H1 (cell line): ENCODE measurements around the gene SLAMF1. TPM values are rescaled to one million over a fixed set of nuclear protein-coding genes. Genes with fewer than 3 reads are reported as not detected.

ENCODE experiments used
- CTCF ChIA-PET: fragments of 300-600 bp; sonication (Branson Sonifier 250); formaldehyde crosslinking; loops from one replicate; lab custom pipeline; 2021; ENCODE audit not compliant: partially characterized antibody; lab: Charles Lee
- POLR2A ChIA-PET: fragments of 300-600 bp; sonication (Branson Sonifier 250); formaldehyde crosslinking; loops from one replicate; lab custom pipeline; 2021; ENCODE audit warnings: inconsistent platforms; ENCODE audit not compliant: partially characterized antibody; lab: Charles Lee
- DNase-seq, 2 experiments: peaks; one replicate each; pipeline versions ENCODE4 v3.0.0 to v3.0.0-alpha.2; 2010 to 2022; ENCODE audit warnings: low spot score in 2 of 2, low read depth in 1 of 2, mixed read lengths in 1 of 2
- FAIRE-seq: peaks from 2 replicates; lab custom pipeline; 2011; peaks lifted over from hg19 to GRCh38; lab: Jason Lieb, UNC
- H2AFZ ChIP-seq: 2 replicates; pipeline ENCODE4 v1.8.1; 2012; ENCODE audit warnings: low read length, inconsistent platforms
- H2AK5ac ChIP-seq: 2 replicates; pipeline ENCODE4 v1.6.1; 2013; ENCODE audit warnings: low read depth, low read length
- H2BK120ac ChIP-seq: replicated peaks from 2 replicates; pipeline ENCODE3; 2013; ENCODE audit warnings: low read depth, low read length, inconsistent platforms
- H2BK12ac ChIP-seq: 2 replicates; pipeline ENCODE4 v1.6.1; 2013; ENCODE audit warnings: low read depth, low read length
- H2BK15ac ChIP-seq: 2 replicates; pipeline ENCODE4 v1.6.1; 2013; ENCODE audit warnings: low read length
- H2BK20ac ChIP-seq: 2 replicates; pipeline ENCODE4 v1.6.1; 2013; ENCODE audit warnings: low read length
- H2BK5ac ChIP-seq: 2 replicates; pipeline ENCODE4 v1.6.1; 2013; ENCODE audit warnings: low read depth, low read length
- H3K14ac ChIP-seq: 2 replicates; pipeline ENCODE4 v1.6.1; 2013; ENCODE audit warnings: inconsistent platforms; ENCODE audit not compliant: insufficient read length
- H3K18ac ChIP-seq: 2 replicates; pipeline ENCODE4 v1.6.1; 2013; ENCODE audit warnings: low read length; ENCODE audit errors: extremely low read depth
- H3K23ac ChIP-seq: 2 replicates; pipeline ENCODE4 v1.6.1; 2013; ENCODE audit warnings: inconsistent platforms; ENCODE audit not compliant: insufficient read length
- H3K23me2 ChIP-seq: 2 replicates; pipeline ENCODE4 v1.6.1; 2013; ENCODE audit warnings: low read depth, low read length
- H3K27ac ChIP-seq: 2 replicates; pipeline ENCODE4 v1.6.1; 2011; ENCODE audit warnings: low read depth, low read length, inconsistent platforms
- H3K27me3 ChIP-seq, 4 experiments: replicated peaks in 1 of 4; 1 replicate in 1 of 4; 2 replicates in 3 of 4; pipeline versions ENCODE4 v1.6.1 to v1.8.1; 2011 to 2013; ENCODE audit warnings: low read length in 3 of 4, mild to moderate bottlenecking in 3 of 4, inconsistent platforms in 2 of 4, mixed read lengths in 2 of 4, moderate library complexity in 1 of 4; ENCODE audit not compliant: control insufficient read depth in 3 of 4, insufficient read depth in 3 of 4; ENCODE audit errors: extremely low read depth in 1 of 4
- H3K36me3 ChIP-seq, 4 experiments: 2 replicates each; pipeline versions ENCODE4 v1.6.1 to v1.8.1; 2011 to 2013; ENCODE audit warnings: mild to moderate bottlenecking in 4 of 4, low read length in 3 of 4, moderate library complexity in 2 of 4, control low read depth in 1 of 4, inconsistent platforms in 1 of 4; ENCODE audit not compliant: insufficient read depth in 4 of 4, control insufficient read depth in 2 of 4
- H3K4ac ChIP-seq: replicated peaks from 2 replicates; pipeline ENCODE3; 2013; ENCODE audit warnings: low read length, low read depth, mixed read lengths, inconsistent platforms; ENCODE audit not compliant: insufficient read length
- H3K4me1 ChIP-seq, 4 experiments: replicated peaks in 1 of 4; 1 replicate in 1 of 4; 2 replicates in 3 of 4; pipeline versions ENCODE4 v1.6.1 to v1.8.1; 2011 to 2013; ENCODE audit warnings: low read length in 3 of 4, inconsistent platforms in 2 of 4, mixed read lengths in 1 of 4; ENCODE audit not compliant: insufficient read depth in 4 of 4, control insufficient read depth in 3 of 4
- H3K4me2 ChIP-seq, 2 experiments: 2 replicates each; pipeline versions ENCODE4 v1.6.1 to v1.8.1; 2011 to 2013; ENCODE audit warnings: low read depth in 2 of 2, low read length in 2 of 2, control low read depth in 1 of 2, inconsistent platforms in 1 of 2, mild to moderate bottlenecking in 1 of 2; ENCODE audit not compliant: insufficient read depth in 1 of 2
- H3K4me3 ChIP-seq, 4 experiments: fragments of 200-600, 300-600 bp in 1 of 4; sonication (generic), shearing (Covaris generic), sonication (Bioruptor Twin) in 1 of 4; 2 replicates each; pipeline versions ENCODE4 v1.5.1 to v1.8.1; 2011 to 2016; ENCODE audit warnings: low read length in 4 of 4, low read depth in 3 of 4, control low read depth in 2 of 4, inconsistent platforms in 2 of 4, mild to moderate bottlenecking in 2 of 4, mixed read lengths in 1 of 4, moderate library complexity in 1 of 4; ENCODE audit not compliant: insufficient read depth in 2 of 4; ENCODE audit errors: extremely low read depth in 1 of 4
- H3K56ac ChIP-seq: replicated peaks from 2 replicates; pipeline ENCODE3; 2013; ENCODE audit warnings: low read depth, mild to moderate bottlenecking, mixed read lengths, low read length, inconsistent platforms; ENCODE audit not compliant: insufficient read length
- H3K79me1 ChIP-seq: 2 replicates; pipeline ENCODE4 v1.6.1; 2013; ENCODE audit warnings: low read depth, low read length, control low read depth
- H3K79me2 ChIP-seq, 2 experiments: 2 replicates each; pipeline versions ENCODE4 v1.6.1 to v1.8.1; 2012 to 2013; ENCODE audit warnings: low read length in 2 of 2, mild to moderate bottlenecking in 2 of 2, inconsistent platforms in 1 of 2; ENCODE audit not compliant: insufficient read depth in 2 of 2, control insufficient read depth in 1 of 2
- H3K9ac ChIP-seq, 4 experiments: replicated peaks in 1 of 4; 1 replicate in 1 of 4; 2 replicates in 3 of 4; pipeline versions ENCODE4 v1.6.1 to v1.8.1; 2011 to 2013; ENCODE audit warnings: low read depth in 3 of 4, low read length in 3 of 4, control low read depth in 2 of 4, mild to moderate bottlenecking in 2 of 4, moderate library complexity in 2 of 4, inconsistent platforms in 1 of 4; ENCODE audit errors: extremely low read depth in 1 of 4
- H3K9me3 ChIP-seq, 2 experiments: 2 replicates each; pipeline versions ENCODE4 v1.6.1 to v1.8.1; 2012 to 2013; ENCODE audit warnings: mild to moderate bottlenecking in 2 of 2, moderate library complexity in 2 of 2, control low read depth in 1 of 2, inconsistent platforms in 1 of 2, low read depth in 1 of 2, low read length in 1 of 2, mixed read lengths in 1 of 2; ENCODE audit not compliant: insufficient read depth in 2 of 2
- H4K20me1 ChIP-seq, 2 experiments: replicated peaks in 1 of 2; 2 replicates each; pipeline versions ENCODE3 to v1.8.1; 2011 to 2013; ENCODE audit warnings: inconsistent platforms in 2 of 2, low read length in 2 of 2, mild to moderate bottlenecking in 1 of 2; ENCODE audit not compliant: insufficient read depth in 2 of 2, control insufficient read depth in 1 of 2
- H4K5ac ChIP-seq: 2 replicates; pipeline ENCODE4 v1.6.1; 2013; ENCODE audit warnings: low read length, low read depth, mixed read lengths, inconsistent platforms; ENCODE audit not compliant: insufficient read length
- H4K8ac ChIP-seq: 2 replicates; pipeline ENCODE4 v1.8.0; 2013; ENCODE audit warnings: mild to moderate bottlenecking, moderate library complexity, low read length, inconsistent platforms; ENCODE audit not compliant: insufficient read depth; ENCODE audit errors: extremely low read depth
- H4K91ac ChIP-seq: replicated peaks from 2 replicates; pipeline ENCODE3; 2013; ENCODE audit warnings: low read length, mixed read lengths, inconsistent platforms; ENCODE audit not compliant: insufficient read length
- CHD1 ChIP-seq: IDR thresholded peaks from 2 replicates; pipeline ENCODE4 v1.6.1; 2012; ENCODE audit warnings: low read depth, low read length, improper control_type of control experiment
- CHD2 ChIP-seq: IDR thresholded peaks from 2 replicates; pipeline ENCODE4 v1.6.1; 2012; ENCODE audit warnings: low read length, improper control_type of control experiment
- EP300 ChIP-seq, 2 experiments: IDR thresholded peaks; 1 replicate in 1 of 2; 2 replicates in 1 of 2; pipeline ENCODE4 v1.6.1; 2011 to 2012; ENCODE audit warnings: low read depth in 2 of 2, low read length in 2 of 2, mild to moderate bottlenecking in 2 of 2, borderline replicate concordance in 1 of 2, inconsistent platforms in 1 of 2, moderate library complexity in 1 of 2
- GABPA ChIP-seq: IDR thresholded peaks from 2 replicates; pipeline ENCODE4 v1.6.1; 2011; ENCODE audit warnings: mild to moderate bottlenecking, low read length, moderate library complexity, borderline replicate concordance; ENCODE audit not compliant: insufficient read depth
- PHF8 ChIP-seq: fragments of 200-600 bp; sonication (generic); conservative IDR thresholded peaks from 2 replicates; pipeline ENCODE4 v1.7.1; 2012; ENCODE audit warnings: low read depth, mild to moderate bottlenecking, inconsistent platforms, low read length, moderate library complexity
- POLR2AphosphoS5 ChIP-seq: IDR thresholded peaks from 2 replicates; pipeline ENCODE4 v1.6.1; 2011; ENCODE audit warnings: low read depth, low read length
- RNF2 ChIP-seq: fragments of 200-900, 300-1000 bp; sonication (generic); IDR thresholded peaks from 2 replicates; pipeline ENCODE4 v1.7.1; 2016; ENCODE audit warnings: borderline replicate concordance, low read depth, mild to moderate bottlenecking, antibody characterized with exemption, low read length; ENCODE audit not compliant: poor library complexity, severe bottlenecking; ENCODE audit errors: missing control alignments
- SIRT6 ChIP-seq: IDR thresholded peaks from one replicate; pipeline ENCODE4 v1.7.1; 2012; ENCODE audit warnings: low read length, inconsistent platforms
- TAF1 ChIP-seq: IDR thresholded peaks from 2 replicates; pipeline ENCODE4 v1.6.1; 2011; ENCODE audit warnings: mild to moderate bottlenecking, low read depth, low read length
- TAF7 ChIP-seq: optimal IDR thresholded peaks from 2 replicates; pipeline ENCODE3; 2011; ENCODE audit warnings: low read depth, mild to moderate bottlenecking, inconsistent platforms, low read length, moderate library complexity, borderline replicate concordance
- TBP ChIP-seq: IDR thresholded peaks from 2 replicates; pipeline ENCODE4 v1.6.1; 2011; ENCODE audit warnings: low read depth, low read length, improper control_type of control experiment
- YY1 ChIP-seq: IDR thresholded peaks from 2 replicates; pipeline ENCODE4 v1.6.1; 2011; ENCODE audit warnings: low read depth, mild to moderate bottlenecking, low read length
- ZNF274 ChIP-seq: IDR thresholded peaks from 2 replicates; pipeline ENCODE4 v1.7.0; 2012; ENCODE audit warnings: low read length, borderline replicate concordance; ENCODE audit errors: extremely low read depth
- WGBS, 2 experiments: shearing (Covaris generic) in 1 of 2; methylation state at CpG; one replicate each; pipeline versions ENCODE4 v1.1.6 to v1.1.7; 2013 to 2015; ENCODE audit warnings: low lambda C conversion rate in 2 of 2, mixed read lengths in 2 of 2, inconsistent platforms in 1 of 2, low coverage in 1 of 2, missing lambda C conversion rate in 1 of 2; ENCODE audit not compliant: insufficient replicate concordance in 2 of 2, insufficient coverage in 1 of 2, insufficient read length in 1 of 2; ENCODE audit errors: extremely low coverage in 1 of 2, missing lambda C conversion rate in 1 of 2; 5-methylcytosine and 5-hydroxymethylcytosine counted together
- polyA plus RNA-seq, 7 experiments: library from polyadenylated mRNA; depleted of rRNA in 3 of 7; stranded (reverse) in 5 of 7; unstranded in 2 of 7; fragments of >200 nt in 5 of 7; fragments of 200-250 nt in 2 of 7; gene quantifications; 1 replicate in 5 of 7; 2 replicates in 1 of 7; 4 replicates in 1 of 7; pipeline versions ENCODE4 v1.2.1 to v1.2.3, GENCODE V29; 2011 to 2013; ENCODE audit warnings: missing spikeins in 2 of 7, mixed read lengths in 2 of 7
- total RNA-seq: library from RNA; stranded (reverse); fragmentation: NEBNext Ultra II Directional; extraction: Animal tissue kit (Norgen Biotek cat#: 25700); gene quantifications from 2 replicates; pipeline ENCODE4 v1.2.1, GENCODE V29; 2021

Gene SLAMF1
- total and polyA plus RNA-seq, 2 of the 8 experiments (the other 6 are each of a cell fraction or from before 2014, with no cell fraction given): not detected

GRCh38 chr1:160638540-160638857 lies 8.3 kb downstream of the SLAMF1 start:
- H4K5ac ChIP-seq: no peak overlapping the region
- H4K91ac ChIP-seq: no peak overlapping the region
- H2BK20ac ChIP-seq: 0 out of 2 replicates have a peak overlapping the region, but pooled peaks have one; percentile 94
- no peak overlapping the region for H3K4me2 ChIP-seq
- DNase-seq (no peak), FAIRE-seq (no peak)
- no peak overlapping the region for H4K8ac ChIP-seq
- H3K23ac ChIP-seq: no peak overlapping the region
- H2BK120ac ChIP-seq: no peak overlapping the region
- H3K18ac ChIP-seq: no peak overlapping the region
- H2BK12ac ChIP-seq: no peak overlapping the region
- no peak overlapping the region for H3K14ac ChIP-seq
- H3K36me3 ChIP-seq: no peaks in the 10 kb centered on the region
- no peaks in the 10 kb centered on the region for H3K27me3 ChIP-seq
- H3K56ac ChIP-seq: no peak overlapping the region
- H4K20me1 ChIP-seq: no peaks in the 10 kb centered on the region
- POLR2A ChIA-PET: no interaction called here
- no peak overlapping the region for H2AFZ ChIP-seq
- no peaks in the 10 kb centered on the region for H3K23me2 ChIP-seq
- WGBS, 2 experiments: 94% methylated on average over 3 of the region's 3 CpGs; no CpG with 5 or more reads in 1 of the 2 experiments
- H3K9ac ChIP-seq: no peak overlapping the region
- H3K4me3 ChIP-seq: no peak overlapping the region
- no peak overlapping the region for H2BK5ac ChIP-seq
- H3K79me2 ChIP-seq: no peaks in the 10 kb centered on the region
- H3K79me1 ChIP-seq: no peaks in the 10 kb centered on the region
- CTCF ChIA-PET: interaction anchor here (1.3 kb wide), 1 partner anchor 139 kb away, joined by 3 read pairs; no protein-coding TSS in a partner anchor
- H2AK5ac ChIP-seq: no peak overlapping the region
- no peaks in the 10 kb centered on the region for H3K9me3 ChIP-seq
- no peak overlapping the region for H3K4ac ChIP-seq
- H3K4me1 ChIP-seq: peaks cover 0 to 3% (median 0%) of the 10 kb centered on the region in 4 experiments; a peak in 1 of 7 replicates
- no peak overlapping the region for H3K27ac ChIP-seq
- H2BK15ac ChIP-seq: no peak overlapping the region
- TF ChIP-seq GABPA (no peak), SIRT6 (no peak), TBP (no peak), TAF7 (no peak), YY1 (no peak), RNF2 (no peak), PHF8 (no peak), CHD2 (no peak), POLR2AphosphoS5 (no peak), ZNF274 (no peak), CHD1 (no peak), EP300 (IDR thresholded peaks at IDR 0.05; ENCODE audit: borderline replicate concordance in 1 of 2, low read depth in 2 of 2, low read length in 2 of 2) (no peak), TAF1 (no peak)
